Uterus (tissue), 2 donors: ENCODE results near the gene GABPB1.

Source experiments
- CTCF ChIP-seq, 4 experiments: fragments of 200-600 bp in 2 of 4; fragments of 450-650 bp in 2 of 4; sonication (generic) in 2 of 4; IDR thresholded peaks; one replicate each; pipeline ENCODE4 v1.5.1; 2016 to 2019; ENCODE audit warnings: antibody characterized with exemption in 4 of 4, mild to moderate bottlenecking in 2 of 4, moderate library complexity in 1 of 4
- POLR2A ChIP-seq, 2 donors: fragments of 450-650 bp; IDR thresholded peaks; one replicate each; pipeline ENCODE4 v1.6.1; 2016; ENCODE audit warnings: antibody characterized with exemption in 2 of 2, mild to moderate bottlenecking in 1 of 2, moderate library complexity in 1 of 2

GRCh38 chr15:50287324-50288116, 67.5 kb downstream of the GABPB1 start:
- TF ChIP-seq CTCF (IDR thresholded peaks at IDR 0.05) (no peak), POLR2A (IDR thresholded peaks at IDR 0.05) (no peak)
